GM21360 (cell line): ENCODE results near the gene ERC2.

Experiments
- ATAC-seq: cut with Tn5 transposase; IDR thresholded peaks from one replicate; pipeline ENCODE4 v1.9.1; 2021; ENCODE audit warnings: mild to moderate bottlenecking, moderate library complexity; ENCODE audit not compliant: unreplicated experiment

The ERC2 gene

DNA sequence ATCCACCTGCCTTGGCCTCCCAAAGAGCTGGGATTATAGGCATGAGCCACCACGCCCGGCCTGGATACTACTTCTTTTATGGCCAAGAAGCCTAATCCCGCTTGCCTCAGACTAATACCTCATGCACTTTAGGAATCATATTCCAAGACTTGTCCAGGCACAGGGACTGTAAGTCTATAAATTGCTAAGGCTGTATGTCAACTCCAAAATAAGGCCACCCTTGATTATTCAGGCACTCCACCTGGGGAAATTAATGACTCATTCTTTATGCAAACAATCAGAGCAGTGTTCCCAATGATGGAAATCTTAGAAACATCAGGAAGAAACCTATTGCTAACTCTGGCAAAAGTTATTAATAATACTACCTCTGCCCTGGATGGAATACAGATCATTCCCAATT lies 98.4 kb downstream of the ERC2 start:
- ATAC-seq, result no peak

- ATAC-seq, result no peak
Observed at GRCh38 chr3:56368846-56369245, 99.4 kb downstream of the ERC2 start.

- ATAC-seq, result no peak
Observed at GRCh38 chr3:56366641-56367162, 101.6 kb downstream of the ERC2 start.

GRCh38 chr3:56365905-56366640 lies 102.2 kb downstream of the ERC2 start:
- ATAC-seq, result no peak

- ATAC-seq, result no peak
Observed at GRCh38 chr3:56364665-56365064, 103.6 kb downstream of the ERC2 start.

DNA sequence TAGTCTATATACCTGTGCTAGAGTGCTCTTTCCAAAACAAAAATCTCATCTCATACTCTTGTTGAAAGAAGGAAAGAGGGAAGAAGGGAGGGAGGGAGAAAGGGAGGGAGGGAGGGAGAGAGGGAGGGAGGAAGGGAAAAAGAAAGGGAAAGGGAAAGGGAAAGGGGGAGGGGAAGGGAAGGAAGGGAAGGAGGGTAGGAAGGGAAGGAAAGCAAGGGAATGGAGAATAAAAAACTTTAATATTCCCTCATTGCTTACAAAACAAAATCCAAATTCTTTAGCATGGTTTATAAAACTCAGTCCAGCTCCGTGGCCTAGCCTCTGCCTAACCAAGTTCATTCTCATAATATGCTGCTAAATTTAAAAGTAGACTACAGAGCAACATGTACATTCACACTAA lies 104.5 kb downstream of the ERC2 start:
- no peak for ATAC-seq

DNA sequence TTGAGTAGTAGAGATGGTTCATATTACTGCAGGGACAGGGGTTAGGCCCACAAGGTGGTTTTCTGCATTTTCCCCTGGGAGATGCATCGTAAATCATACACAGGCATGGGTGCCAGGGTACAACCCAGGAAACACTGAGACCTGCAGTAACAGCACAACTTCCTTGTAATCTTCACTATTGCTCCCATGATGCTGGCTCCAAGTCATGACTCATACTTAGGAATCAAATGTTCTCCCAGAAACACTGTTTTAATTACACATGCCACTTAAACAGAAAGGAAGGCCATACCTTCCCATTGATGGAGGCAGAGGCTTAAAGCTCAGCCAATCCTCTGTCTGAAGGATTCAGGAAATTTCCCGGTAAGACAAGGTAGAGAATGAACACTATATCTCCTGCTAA lies 106.5 kb downstream of the ERC2 start:
- no peak for ATAC-seq

GRCh38 chr3:56357266-56357665 lies 111.0 kb downstream of the ERC2 start:
- no peak for ATAC-seq

- ATAC-seq, result no peak
Observed at GRCh38 chr3:56356808-56357207, 111.5 kb downstream of the ERC2 start.

GRCh38 chr3:56355570-56356185 lies 112.6 kb downstream of the ERC2 start:
- no peak for ATAC-seq

DNA sequence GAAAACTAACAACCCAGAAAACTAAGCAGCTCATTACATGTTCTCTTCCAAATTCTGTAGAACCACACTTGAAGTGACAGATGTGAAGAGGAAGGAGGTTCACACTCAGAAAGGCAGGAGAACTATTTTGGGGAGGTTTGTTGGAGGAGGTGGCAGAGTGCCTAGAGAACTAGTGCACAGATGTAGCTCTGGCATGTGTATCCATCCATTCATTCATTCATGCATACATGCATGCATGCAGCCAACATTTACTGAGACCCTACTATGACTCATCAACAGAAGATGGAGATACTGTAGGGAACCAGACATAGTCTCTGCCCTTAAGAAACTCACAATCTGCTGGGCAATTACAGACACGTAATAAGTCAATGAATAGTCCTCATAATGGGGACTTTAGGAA lies 116.7 kb downstream of the ERC2 start:
- no peak for ATAC-seq

GRCh38 chr3:56347219-56347871 lies 120.9 kb downstream of the ERC2 start:
- no peak for ATAC-seq

DNA sequence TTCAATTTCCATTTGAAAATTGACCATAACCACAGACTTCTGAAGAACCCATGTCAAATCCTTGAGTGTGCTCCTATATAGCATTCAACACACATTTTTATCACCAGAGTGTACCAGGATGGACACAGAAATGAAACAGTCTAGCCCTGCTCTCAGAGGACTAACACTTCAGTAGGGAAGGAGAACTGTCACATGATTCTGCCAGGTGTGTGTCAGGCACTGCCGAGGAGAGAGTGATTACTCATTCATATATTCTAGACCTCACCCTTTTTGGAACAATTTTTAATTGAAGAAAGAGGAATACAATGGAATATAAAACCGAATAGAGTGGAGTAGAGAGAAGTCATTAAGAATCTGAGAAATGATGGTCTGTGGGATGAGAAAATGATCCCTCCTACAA lies 125.8 kb downstream of the ERC2 start:
- ATAC-seq, result no peak

- ATAC-seq, result no peak
Observed at GRCh38 chr3:56339671-56340070, 128.6 kb downstream of the ERC2 start.

GRCh38 chr3:56339244-56339643 lies 129.0 kb downstream of the ERC2 start:
- ATAC-seq, result no peak

GRCh38 chr3:56336023-56336422 lies 132.2 kb downstream of the ERC2 start:
- ATAC-seq, result no peak

GRCh38 chr3:56324473-56324872 lies 143.8 kb downstream of the ERC2 start:
- no peak for ATAC-seq

GRCh38 chr3:56323986-56324420 lies 144.3 kb downstream of the ERC2 start:
- ATAC-seq, result no peak

DNA sequence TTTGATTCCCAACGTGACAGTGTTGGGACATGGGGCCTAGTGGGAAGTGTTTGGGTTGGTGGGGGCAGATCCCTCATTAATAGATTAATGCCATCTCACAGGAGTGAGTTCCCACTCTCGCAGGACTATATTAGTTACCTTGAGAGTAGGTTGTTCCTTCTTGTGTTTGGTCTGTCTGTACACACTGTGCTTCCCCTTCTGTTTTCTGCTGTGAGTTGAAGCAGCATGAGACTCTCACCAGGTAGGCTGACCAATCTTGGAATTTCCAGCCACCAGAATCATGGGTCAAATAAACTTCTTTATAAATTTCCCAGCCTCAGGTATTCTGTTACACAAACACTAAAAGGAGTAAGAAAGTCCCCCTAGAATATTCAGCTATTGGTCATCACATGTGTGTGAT lies 145.4 kb downstream of the ERC2 start:
- ATAC-seq, result no peak

DNA sequence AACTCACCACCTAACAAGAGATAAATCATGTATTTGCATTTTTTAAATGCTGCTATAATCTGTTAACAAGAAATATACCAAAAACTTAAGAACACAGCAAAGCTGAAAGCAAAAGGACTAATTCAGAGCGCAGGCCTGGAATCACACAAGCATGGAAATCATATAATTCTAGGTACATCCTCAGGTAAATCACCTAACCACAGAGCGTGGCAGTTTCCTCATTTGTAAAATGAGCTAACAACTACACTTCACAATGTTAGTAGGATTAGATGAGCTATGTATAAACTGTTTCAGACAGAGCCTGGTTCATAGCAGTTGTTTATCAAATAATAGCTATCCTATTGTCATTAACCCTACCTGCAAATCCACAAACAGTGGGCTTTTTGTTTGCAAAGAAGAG lies 146.4 kb downstream of the ERC2 start:
- ATAC-seq, result no peak

GRCh38 chr3:56321383-56321782 lies 146.9 kb downstream of the ERC2 start:
- ATAC-seq, result no peak

- ATAC-seq, result no peak
Observed at GRCh38 chr3:56320883-56321282, 147.4 kb downstream of the ERC2 start.
